Anterior cingulate cortex (tissue), 58 donors: ENCODE data around the gene TEX48.

Source experiments
- DNase-seq, 58 donors: peaks; one replicate each; lab custom pipeline; 2025; lab: John Stamatoyannopoulos, UW

The TEX48 gene

DNA sequence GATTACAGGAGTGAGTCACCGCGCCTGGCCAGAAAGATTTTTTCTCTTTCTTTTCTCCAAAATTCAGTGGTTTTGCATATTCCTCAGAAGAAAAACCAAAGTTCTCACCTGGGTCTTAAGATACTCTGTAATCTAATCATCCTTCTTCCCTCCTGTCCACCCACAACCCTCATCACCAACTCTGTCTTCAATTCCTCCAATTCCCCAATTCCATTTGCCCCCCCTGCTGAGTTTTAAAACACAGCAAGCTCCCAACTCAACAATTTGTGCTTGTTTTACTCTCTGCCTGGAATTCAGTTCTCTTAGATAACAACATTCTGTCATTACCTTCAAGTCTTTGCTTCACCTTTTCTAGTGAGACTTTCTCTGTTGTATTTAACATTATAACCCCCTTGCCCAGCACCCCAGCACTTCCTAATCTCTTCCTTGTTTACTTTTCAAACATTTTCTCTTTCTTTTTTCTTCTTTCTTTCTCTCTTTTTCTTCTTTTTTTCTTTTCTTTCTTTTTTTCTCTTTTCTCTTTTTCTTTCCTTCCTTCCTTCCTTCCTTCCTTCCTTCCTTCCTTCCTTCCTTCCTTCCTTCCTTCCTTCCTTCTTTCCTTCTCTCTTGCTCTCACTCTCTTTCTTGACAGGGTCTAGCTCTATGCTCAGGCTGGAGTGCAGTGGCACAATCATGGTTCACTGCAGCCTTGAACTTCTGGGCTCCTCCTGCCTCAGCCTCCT lies 7.8 kb downstream of the TEX48 start:
- DNase-seq = no peak

DNA sequence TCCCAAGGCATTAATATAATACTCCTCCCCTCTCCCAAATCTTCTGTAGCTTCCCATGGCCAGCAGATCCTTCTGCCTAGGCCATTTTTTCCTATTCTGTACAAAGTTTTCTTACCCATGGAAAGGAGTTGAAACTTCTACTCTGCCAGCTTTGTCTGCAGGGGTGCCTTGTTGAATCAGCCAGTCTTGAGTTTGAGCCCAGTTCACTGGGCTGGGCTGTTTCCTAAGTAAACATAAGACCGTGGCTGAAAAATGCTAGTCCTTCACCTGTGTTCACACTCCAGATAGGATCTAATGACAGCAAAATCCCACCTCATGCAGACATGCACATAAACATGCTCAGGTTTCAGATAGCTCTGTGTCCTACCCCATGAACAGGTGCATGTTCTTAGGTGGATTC lies 10.4 kb downstream of the TEX48 start:
- DNase-seq = no peak

DNA sequence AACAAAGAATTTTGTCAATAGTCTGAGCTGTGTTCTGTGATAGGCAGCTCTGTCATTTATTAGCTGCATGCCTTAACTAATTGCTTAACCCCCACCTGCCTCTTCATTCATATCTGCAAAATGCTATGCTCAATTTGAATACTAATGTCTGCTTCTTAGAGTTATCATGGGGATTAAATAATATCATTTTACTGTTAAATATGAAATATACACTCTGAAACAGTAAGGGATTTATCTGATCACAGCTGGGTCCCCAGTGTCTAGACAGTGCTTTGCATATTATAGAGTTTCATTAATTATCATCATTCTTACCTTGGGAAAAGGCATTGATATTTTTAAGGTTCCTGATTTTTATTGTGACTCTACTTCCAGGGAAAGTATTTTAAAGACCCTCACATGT lies 12.0 kb downstream of the TEX48 start:
- no peak for DNase-seq

DNA sequence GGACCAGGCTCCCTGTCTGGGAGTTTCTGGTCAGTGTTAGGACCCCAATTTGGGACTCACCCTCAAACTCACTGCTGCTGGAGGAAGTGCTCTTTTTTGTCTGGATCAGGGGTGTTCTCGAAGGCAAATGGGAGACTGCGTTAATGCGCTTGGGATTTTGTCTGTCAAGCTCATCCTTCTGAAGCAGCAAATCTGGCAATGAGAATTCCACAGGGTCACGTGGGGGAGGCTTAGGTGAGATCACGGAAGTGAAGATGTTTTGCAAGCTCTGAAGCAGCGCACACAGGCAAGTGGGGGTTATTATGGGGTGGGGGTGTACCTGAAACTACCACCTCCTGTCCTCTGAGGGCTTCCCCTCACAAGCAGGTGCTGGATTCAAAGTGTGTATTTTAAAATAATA lies 13.8 kb downstream of the TEX48 start:
- no peak for DNase-seq

DNA sequence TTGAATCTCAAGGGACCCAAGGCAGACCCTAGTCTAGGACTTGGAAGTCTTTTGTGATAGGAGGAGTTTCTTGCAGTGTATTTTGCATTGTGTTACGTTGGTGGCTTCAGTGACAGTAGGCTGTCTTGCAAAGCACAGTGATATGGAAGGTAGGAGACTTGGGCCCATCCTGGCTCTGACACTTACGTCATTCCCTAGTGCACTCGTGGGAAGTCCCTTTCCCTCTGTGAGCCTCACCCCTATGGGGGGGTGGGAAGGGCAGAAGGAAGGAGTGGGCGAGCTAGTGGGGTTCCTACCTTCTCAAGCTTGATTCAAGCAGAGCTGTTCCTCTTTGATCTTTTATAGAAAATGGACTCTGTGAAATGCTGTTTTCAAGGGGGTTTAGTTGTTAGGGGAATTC lies 15.1 kb downstream of the TEX48 start:
- no peak for DNase-seq

DNA sequence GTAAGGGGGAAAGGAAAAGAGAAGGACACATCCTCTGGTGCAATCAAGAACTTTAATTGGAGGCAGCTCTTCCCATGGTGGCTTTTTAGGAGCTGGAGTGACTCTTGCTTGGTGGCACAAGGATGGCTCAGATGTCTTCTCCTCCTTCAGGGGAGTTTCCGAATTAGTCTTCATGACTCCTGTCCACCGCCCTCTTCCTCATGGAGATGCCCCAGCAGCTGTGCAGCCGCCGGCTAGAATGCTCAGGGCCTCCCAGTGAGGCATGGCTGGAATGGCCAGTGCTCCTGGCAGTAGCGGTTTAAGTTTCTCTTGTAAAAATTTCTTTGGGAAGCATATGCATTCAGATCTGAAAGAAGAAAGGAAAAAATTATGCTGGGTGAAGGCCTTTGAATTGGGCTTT lies 15.6 kb downstream of the TEX48 start:
- no peak for DNase-seq

DNA sequence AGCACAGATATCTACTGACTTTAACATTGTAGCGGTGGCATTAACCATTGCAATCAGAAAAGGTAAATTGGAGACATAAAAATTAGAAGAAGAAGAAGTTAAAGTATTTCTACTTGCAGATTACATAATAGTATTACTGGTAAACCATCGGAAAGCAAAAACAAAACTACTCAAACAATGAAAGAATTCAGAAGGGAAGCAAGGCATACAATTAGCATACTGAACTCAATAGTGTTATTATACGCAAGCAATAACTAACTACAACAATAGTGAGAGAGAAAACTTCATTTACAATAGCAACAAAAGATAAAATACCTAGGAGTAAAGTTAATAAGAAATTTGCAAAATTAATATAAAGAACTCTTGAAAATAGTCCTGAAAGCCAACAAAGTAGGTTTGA lies 17.8 kb downstream of the TEX48 start:
- DNase-seq = no peak

DNA sequence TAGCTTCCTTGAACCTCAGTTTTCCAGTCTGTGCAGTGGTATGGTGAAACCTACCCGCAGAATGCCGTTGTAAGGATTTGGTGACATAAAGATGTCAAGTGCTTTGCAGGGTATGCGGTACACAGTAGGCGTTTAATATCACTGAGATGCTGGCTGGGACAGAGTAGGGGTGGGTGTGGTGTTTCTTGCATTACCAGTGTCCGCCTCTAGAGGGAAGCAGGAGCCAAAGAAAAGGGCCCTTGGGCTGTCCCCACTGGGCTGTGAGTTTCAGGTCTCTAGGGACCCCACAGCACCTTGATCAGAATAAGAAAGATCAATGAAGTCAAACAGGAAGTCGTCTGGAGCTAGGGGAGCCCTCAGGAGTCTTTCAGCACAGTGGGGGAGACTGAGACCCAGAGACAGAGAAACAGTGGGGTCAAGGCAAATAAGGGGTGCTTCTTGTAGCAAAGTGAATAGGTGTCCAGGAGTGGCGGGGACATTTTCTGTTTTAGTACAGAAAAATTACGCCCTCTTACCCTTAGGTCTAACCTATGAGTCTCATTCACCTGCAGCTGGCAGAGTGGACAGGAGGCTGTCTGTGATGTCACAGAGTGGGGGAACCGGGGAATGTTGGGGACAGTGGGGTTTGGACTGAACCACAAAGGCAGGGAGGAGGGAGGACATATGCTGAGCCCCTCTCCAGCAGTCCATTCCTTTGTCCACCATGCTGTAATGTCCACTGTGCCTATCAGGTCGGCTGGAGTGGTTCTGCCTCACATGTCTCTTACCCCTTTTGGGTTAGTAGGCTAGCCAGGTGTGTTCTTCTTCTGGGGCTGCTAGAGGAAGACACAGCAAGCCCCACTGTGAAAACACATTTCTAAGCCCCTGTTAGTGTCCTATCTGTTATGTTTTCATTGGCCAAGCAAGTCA lies 19.7 kb downstream of the TEX48 start:
- DNase-seq = peak in 29 of 58 donors; percentile 5 to 53 (median 20)

DNA sequence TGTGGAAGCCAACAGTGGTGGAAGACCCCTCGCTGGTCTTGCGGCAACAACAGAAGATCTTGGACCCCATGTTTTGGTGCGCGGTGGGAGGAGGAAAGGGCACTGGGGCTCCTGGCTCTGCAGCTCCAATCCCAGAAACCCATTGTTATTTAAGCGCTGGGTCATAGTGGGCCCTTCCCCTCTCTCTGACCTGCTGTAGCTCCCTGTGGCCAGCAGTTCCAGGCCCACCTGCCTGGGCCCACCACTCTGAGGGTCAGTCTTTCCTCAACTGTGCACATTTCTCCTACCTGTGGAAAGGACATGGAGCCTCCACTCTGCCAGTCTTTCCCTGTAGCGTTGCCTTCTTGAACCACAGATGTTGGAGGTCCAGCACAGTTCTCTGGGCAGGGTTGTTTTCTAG lies 24.3 kb downstream of the TEX48 start, which contains the start of gene TEX53:
TEX53 (minus strand) TSS at position 101 of the 400 bp plus-strand sequence; CDS start at position 70, 31 bp downstream.
- no peak for DNase-seq

DNA sequence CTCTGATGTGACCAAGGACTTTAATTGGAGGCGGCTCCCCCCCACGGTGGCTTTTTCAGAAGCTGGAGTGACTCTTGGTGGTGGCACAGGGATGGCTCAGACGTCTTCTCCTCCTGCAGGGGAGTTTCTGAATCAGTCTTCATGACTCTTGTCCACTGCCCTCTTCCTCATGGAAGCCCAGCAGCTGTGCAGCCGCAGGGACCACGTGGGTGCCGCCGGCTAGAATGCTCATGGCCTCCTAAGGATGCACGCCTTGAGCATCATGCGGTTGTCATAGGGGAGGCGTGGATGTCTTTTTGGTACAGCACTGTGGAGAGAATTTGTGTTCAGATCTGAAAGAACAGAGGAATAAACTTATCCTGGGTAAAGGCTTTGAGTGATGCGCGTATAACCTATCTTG lies 25.7 kb downstream of the TEX48 start:
- DNase-seq = no peak

DNA sequence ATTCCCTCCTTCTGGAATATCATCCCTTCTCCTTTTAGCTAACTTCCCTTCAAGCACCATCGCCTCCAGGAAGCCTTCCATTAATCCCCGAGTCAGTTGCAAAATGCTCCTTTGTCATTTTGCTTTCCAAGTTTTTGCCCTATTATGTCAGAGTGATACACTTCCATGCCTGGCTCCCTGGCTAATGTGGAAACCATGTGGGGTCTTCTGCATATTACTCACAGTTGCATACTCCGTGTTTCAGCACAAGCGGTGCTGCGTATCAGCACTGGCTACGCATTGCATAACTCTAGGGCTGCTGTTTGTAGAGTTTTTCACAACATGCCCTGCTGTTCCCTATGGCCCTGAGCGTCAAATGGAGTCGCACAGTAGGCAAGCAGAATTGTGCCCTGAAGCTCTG lies 26.3 kb downstream of the TEX48 start:
- DNase-seq = no peak

DNA sequence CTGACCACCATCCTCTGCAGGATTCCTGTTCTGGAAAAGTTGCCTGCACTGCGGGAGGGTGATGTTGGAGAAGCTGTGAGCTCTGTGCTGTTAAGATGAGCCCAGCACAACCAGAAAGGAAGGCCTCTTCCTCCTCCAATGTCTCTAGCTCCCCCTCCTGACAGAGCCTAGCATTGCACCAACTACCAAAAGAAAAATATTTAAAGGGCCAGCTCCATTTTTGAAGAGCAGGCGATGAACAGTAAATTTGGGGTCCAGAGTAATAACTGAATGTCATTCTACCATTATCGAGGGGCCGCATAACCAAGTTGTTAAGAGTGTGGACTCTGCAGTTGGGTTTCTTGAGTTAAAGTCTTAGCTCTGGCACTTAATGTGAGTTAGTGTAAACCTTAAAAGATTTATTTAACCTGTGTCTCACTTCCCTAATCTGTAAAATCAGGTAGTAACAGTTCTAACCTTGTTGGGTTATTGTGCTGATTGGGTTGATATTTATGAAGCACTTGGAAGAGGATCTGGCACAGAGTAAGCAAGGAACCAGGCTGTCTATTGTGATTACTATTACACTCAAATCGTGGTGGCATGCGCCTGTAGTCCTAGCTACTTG lies 28.3 kb downstream of the TEX48 start:
- peak in 47 of 58 donors; percentile 5 to 78 (median 43) for DNase-seq

DNA sequence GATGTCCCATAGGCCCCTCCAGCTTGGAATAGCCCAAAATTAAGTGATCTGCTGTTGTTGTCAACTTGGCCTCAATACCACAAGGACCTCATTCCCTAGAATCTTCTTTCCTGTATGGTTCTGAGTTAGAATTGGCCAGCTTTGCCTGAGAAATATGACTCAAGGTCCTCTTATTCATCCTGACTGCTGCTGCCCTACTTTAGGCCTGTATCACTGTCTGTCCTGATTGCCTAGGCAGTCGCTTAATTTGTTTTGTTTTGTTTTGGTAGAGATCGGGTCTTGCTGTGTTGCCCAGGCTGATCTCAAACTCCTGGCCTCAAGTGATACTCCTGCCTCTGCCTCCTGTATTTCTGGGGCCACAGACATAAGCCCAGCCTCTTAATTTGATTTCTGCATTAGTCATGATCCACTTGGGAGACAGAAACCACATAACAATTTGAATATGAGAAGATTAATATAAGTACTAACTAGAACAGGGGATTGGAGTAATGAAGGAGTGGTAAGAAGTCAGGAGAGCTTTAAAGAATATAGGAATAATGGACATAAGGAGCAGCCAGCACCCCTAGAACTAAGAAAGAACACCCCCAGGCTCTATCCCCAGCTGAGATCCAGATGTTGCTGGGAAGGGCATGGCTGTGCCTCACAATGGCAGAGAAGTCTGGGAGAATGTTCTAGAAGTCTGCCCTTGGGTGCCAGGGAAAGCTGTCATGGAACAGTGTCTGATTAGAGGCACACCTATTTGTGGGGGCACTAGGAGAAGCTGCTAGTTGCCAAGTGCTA lies 29.0 kb downstream of the TEX48 start:
- DNase-seq = no peak

DNA sequence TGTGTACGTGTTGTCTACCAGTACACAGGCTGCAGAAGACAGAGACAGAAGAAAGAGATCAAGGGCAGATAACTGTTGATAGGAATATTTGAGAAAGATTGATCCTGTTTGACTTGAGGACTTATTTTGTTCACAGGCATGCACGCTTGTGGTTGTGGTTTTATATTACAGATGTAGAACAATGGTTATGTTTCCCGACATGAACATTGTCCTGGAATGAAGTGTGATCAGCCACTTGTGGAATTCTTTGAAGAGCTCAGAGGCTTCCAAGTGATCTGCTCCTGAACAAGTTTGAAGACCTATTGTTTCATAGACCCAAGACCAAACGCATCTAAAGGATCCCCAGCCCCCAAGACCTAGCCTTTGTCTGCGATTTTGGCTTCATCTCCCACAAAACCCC lies 38.1 kb downstream of the TEX48 start:
- no peak for DNase-seq

DNA sequence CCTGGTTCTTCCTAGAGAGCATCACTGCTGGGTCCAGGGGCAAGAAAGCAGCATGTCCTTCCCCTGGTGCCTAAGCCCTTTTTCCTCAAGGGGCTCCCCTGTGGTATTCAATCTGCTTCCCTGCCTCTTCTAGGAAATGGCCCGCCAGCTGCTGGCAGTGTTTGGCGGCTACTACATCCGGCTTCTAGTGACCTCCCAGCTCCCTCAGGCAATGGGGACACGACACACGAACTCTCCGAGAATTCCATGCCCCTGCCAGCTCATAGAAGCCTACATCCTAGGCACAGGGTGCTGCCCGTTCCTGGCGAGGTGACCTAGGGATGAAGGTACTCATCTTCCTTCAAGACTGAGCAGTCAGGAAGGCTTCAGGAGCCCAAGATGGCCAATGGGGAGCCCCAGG lies 39.0 kb downstream of the TEX48 start:
- DNase-seq = no peak

DNA sequence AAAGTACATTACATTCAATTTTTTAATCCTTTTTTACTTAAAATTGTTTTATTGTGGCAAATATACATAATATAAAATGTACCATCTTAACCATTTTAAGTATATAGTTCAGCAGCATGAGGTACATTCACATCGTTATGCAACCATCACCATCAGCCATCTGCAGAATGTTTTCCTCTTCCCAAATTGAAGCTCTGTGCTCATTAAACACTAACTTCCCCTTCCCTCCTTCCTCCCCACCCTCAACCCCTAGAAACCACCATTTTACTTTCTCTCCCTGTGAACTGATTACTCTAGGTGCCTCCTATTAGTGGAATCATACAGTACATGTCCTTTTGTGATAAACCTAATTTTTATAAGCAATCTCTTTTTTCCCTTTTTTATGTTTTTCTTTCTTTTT lies 40.0 kb downstream of the TEX48 start:
- DNase-seq = peak in 4 of 58 donors; percentile 8 to 28 (median 20)

DNA sequence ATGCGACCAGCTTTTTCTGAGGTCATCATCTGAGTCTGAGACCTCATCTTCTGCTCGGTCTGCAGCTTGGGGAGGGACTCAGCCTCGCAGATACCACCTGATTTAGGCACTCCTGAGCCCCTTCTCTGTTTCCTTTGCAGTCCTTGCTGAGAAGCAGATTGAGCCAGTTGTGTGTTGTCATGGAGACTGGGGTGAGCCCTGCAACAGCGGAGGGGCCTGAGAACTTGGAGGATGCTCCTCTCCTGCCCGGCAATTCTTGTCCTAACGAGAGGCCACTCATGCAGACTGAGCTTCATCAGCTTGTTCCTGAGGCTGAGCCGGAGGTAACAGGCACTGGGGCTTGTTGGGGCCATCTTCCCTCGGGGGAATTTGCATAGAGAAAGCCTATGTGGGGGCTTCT lies 43.6 kb downstream of the TEX48 start:
- no peak for DNase-seq

DNA sequence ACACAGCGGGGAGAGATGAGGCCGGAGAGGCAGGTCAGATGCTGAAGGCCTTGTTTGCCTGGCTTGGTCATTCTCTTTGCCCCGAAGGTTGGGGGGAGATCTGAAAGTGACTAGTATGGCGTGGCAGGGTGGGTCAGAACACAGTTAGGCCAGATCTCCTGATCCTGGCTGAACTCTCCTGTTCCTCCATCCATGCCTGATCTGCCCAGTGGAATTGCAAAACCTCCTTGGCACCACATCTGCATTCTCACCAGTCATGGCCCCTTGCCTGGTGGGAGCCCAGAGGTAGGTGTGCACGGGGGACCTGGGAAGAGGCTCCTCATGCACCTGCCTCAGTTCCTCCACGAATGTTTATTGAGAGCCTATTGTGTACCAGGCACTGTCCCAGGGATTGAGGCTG lies 47.6 kb downstream of the TEX48 start:
- no peak for DNase-seq

DNA sequence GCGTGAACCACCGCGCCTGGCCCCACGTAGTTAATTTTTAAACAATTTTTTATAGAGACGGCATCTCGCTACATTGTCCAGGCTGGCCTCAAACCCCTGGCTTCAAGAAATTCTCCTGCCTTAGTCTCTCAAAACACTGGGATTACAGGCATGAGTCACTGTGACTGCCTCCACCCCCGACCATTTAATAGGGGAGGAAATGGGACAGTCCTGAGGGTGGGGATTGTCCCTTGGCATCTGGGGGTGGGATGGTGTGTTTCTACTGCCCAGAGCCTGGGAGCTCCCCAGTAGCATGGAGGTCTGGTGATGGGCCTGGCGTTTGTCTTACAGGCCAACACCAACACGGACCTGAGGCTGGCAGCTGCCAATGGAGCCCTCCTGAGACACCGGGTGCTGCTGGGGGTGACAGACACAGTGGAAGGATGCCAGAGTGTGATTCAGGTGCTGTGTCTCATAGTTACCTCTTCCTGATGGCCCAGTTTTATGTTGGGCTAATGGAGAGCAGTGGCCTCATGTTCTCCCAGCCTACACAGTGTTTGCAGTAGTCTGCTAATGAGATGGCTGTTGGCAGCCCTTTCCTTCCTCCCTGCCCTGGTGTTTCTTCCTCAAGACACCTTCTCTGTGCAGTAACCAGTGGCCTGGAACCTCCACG lies 48.4 kb downstream of the TEX48 start:
- no peak for DNase-seq

DNA sequence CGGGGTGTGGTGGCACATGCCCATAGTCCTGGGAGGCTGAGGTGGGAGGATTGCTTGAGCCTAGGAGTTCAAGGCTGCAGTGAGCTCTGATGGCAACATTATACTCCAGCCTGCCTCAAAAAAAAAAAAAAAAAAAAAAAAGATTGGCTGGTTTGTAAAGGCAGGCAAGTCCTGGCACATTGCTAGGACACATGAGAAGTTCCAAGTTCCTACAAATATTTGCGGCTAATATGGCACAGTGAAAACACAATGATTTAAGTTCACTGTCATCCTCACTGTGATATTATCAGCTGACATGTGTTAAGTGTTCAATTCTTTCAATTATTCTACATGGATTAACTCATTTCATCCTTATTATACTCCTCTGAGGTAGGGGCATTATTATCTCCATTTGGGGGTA lies 50.8 kb downstream of the TEX48 start:
- no peak for DNase-seq
